Right renal cortex interstitium (tissue), 3 donors: ENCODE data around the gene SMOC1. TPM values are rescaled to one million over a fixed set of nuclear protein-coding genes. Genes with fewer than 3 reads are reported as not detected.

ENCODE experiments used
- DNase-seq, 3 donors: peaks; one replicate each; pipeline ENCODE4 v3.0.0-alpha.2; 2013; ENCODE audit warnings: low read depth in 3 of 3, low spot score in 2 of 3
- polyA plus RNA-seq, 3 donors: library from polyadenylated mRNA; unstranded; fragments of 120-200 nt; gene quantifications; one replicate each; pipeline ENCODE4 v1.2.1, GENCODE V29; 2013; ENCODE audit not compliant: insufficient read length in 3 of 3

The SMOC1 gene
- polyA plus RNA-seq, 3 donors, result 1.3 to 2.0 (median 1.7) TPM

DNA sequence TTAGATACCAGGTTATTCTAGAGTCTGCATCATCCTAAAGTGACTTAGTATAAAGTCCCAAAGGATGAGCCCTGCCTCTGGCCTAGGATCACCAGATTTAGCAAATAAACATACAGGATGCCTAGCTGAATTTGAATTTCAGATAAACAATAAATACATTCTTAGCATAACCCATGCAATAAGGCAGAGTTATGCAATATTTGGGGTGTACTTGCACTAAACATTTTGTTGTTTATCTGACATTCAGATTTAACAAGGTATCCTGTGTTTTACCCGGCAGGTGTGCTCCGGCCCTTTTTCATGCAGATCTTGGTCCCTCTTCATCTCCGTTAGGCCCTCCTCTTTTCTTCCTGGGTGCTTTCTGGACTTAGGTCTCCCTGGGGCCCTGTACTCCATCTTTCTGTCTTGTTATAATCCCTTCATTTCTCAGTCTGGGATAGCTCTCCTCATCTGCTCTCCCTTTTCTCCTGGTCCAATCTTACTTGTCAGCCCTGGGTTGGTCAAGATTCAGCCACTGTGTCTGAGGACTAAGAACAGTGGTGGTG, 18.1 kb upstream of the SMOC1 start:
- no peak for DNase-seq

DNA sequence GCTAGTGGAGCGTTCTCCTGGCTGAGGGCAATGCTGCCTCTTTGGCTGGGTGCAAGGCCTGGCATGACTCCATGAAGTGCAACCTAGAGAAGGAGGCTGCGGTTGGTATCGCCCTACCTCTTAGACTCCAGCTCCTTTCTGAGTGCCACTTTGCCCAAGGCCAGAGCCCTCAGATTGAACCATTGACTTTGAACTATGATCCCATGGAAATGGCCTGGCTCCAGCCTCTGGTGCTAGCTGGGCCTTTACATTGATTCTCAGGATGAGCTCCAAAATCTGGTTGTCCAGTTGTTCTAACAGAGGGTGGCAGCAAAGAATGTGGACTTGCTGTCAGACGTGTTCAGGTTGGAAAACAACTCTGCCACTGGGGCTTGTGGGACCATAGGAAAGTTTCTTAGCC, 16.1 kb upstream of the SMOC1 start:
- DNase-seq, result no peak

DNA sequence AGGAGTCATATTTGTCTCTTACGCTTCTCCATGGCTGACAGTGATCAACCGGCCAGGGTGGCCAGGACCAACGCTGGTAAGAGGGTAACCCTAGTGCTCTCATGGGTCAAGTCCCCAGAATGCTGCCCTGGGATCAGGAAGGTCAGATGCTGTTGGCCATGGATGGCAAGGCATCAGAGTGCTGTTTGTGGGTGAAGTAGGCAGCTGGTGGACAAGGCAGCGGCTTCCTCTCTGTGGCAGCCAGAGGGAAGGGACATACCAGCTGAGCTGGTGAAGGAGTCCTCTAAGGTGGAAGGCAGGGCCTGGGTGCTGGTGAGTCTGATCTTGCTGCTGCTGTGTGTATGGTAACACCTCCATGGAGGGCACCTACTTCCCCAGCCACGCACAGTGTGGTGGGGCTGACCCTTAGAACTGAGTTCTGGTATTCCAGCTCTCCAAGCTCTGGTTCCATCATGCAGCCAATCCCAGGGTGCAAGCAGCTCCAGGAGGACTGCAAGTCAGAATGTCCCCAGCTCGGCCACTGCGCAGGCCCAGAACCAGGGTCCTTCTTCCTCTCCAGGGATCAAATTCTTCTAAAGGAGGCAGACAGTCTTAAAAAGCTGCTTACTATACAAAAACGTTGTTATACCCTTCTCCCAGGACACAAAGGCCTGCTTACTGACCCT, 13.4 kb upstream of the SMOC1 start:
- DNase-seq, result no peak

DNA sequence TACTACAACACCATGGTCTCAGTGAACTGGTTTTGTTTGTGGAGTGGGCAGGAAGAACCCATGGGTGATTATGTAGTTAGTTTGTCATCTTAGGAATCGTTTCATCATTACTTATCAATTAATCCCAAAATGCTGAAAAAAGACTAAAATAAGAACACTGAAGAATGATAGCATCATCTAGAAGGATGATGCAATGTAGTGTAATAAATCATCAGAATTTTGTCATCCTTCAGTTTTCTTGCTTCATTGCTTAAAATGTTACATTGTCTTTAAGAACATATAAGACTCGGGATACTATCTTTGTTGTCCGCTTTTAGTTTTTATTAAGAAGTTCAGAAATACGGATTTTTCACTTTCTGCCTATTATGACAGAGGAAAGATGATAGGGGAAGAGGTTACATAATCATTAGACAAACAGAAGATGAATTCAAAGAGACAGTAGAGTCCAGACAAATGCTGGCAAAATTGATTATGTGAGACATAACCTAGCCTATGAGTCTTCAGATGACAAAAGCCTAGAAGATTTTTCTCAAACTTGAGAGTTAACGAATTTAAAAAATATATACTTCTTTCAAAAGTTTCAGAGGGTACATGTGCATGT, 10.8 kb upstream of the SMOC1 start:
- no peak for DNase-seq

DNA sequence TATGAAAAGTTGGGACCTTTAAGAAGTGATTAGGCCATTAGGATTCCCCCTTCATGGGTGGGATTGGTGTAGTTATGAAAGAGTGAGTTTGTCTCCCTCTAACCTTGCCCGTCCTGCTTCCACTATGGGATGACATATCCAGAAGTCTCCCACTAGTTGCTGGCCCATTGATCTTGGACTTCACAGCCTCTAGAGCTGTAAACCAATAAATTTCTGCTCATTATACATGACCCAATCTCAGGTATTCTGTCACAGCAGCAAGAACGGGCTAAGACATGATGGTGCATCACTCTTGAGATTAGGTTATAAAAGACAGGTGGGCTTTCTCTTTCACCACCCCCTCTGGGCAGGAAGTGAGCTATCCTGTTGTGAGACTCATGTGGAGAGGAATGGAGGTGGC, 8.6 kb upstream of the SMOC1 start:
- no peak for DNase-seq

DNA sequence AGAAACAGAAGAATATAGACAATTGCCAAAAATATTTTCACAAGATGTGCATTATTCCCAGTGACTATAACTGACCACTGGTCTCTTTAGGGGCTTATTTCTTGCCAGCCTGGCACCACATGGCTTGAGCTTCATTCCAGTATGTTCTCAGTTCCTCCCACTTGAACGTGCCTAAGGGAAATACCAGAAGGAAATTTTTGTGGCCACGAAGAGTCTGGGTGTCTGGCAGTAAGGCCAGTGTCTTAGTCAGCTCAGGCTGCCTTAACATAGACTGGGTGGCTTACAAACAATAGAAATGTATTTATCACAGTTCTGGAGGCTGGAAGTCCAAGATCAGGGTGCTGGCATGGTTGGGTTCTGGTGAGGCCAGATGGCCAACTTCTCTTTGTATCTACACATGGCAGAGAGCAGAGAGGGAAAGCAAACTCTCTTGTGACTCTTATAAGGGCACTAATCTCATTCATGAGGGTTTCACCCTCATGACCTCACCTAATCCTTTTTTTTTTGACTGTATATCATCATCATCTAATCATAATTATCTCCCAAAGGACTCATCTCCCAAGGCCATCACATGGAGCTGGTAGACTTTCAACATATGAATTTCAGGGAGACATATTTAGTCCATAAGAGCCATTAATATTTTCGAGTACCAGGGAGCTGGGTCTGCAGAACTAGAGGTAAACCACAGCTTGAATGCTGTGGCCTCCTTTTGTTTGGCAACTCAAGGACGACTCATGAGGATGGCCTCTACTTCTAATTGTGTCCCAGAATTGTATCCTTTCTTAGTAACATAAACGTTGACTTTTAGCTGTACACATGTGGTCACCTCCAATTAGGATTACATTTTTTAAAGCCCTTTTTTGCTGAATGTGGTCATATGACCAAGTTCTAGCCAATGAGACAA, 5.1 kb upstream of the SMOC1 start:
- DNase-seq, result no peak

DNA sequence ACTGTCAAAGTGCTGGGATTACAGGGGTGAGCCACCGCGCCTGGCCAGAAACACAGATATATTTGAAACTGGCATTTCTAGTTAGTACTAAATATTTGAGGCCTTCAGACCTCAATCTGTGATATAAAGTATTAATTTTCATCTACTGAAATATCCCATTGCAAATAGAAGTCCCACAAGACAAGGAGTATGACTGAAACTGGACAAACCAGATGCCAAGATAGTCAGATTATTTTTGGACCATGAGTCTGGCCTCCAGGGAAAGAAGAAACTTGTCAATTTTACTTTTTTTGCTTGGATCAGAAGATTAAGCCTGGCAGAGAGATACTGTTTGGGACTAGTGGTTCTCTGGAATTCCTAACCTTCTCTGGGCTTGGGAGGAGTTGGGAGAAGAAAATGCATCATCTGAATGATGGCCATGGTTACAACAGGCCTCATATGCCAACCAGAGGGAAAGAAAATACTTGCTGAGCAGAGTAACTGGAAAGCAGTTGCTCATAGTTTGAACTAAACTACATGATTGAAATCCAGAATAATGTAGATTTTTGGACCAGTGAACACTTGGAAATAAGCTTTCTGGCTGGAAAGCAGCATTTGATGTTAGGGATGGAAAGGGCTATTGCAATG, 2.9 kb upstream of the SMOC1 start:
- DNase-seq, result no peak

DNA sequence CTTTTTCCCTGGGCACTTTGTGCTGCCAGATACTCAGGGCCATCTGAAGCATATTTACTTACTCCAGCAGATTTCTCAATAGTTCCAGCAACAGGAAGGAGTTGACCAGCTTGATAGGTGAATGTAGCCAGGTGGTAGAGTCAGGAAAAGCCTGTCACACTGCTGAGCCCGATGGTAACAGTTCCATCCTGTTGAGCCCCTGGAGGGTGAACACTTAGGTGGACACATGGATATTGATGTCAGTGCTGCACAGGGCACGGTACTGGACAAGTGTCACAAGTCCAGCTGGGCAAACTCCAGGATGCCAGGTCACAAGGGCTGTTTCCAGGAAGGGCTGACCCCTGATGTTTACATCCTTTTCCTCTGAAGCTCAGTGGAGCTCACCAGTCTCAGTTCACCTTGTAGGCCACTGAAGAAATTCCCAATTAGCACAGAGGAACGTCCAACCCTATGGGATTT, 2.3 kb upstream of the SMOC1 start:
- no peak for DNase-seq

DNA sequence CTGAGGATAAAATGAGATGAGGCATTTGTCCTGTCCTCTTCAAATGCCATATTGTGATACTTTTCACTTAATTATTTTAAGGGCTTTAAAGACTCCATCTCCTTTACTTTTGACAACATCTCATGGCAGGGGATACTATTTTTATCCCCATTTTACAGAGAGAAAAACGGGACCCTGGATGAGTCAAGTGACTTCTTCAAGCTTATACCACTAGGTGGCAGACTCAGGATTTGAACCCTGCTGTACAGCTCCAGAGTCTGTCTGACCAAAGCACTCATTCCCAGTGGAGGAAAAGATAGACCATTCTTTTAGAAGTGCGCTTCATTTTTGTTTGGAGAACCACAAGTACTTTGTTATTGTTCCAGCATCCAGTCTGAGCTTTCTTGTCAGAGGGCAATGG, 1.7 kb upstream of the SMOC1 start:
- no peak for DNase-seq

DNA sequence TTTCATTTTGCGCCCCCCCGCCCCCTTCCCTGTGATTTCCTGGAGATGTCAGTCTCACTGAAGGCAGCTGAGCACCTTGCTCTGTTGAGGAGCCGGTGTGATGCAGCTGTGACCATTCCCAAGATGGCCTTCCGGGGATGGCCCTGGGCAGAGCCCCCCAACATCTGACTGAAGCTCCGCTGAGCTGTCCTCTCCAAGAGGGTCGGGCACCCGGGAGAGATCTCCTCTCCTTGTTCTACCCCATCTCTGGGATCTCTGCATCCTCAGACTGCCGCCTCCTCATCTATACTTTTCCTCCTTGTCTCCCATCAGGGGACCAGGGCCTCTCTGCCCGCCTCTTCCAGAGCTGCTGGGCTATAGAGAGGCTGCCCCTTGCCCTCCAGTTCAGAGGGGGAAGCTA, 965 bp upstream of the SMOC1 start:
- DNase-seq, result no peak

DNA sequence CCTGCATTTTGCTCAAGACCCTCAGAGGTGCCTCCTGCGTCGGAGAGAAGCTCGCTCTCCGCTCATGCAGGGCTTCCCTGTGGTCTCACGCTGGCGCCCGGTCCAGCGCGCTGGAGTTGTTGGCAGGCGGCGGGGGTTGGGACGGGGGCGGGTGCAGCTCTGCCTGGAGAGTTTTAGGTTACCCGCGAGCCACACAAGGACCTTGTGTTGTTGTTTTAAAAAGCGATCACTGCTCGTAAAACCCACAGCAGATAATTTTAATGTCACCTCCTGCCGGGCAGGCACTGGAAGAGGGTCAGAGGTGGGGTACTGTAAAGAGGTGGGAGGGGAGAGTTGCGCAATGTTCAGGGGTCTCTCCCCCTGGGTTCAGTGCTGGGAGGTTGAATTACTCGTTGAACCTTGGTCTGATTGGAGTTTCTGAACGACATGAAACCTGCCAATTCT, 850 bp downstream of the SMOC1 start:
- DNase-seq, result no peak

DNA sequence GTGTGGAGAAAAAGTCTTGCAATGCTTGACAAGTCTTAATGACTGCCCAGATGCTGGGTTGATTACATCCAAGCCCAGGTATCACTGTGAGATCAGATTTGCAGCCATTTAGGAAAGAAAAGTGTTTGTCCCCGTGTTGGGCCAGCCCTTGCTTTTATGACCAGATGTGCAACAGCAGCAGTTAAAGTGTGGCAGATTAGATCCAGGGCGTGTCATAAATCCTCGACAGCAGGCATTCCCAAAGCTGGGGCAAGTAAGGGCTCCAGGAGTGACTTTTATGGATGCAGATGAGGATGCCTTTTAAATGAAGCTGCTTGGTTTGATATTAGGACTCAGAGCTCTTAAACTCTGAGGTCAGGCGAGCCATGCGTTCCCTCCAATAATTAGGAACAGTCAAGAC, 1.7 kb downstream of the SMOC1 start:
- no peak for DNase-seq

DNA sequence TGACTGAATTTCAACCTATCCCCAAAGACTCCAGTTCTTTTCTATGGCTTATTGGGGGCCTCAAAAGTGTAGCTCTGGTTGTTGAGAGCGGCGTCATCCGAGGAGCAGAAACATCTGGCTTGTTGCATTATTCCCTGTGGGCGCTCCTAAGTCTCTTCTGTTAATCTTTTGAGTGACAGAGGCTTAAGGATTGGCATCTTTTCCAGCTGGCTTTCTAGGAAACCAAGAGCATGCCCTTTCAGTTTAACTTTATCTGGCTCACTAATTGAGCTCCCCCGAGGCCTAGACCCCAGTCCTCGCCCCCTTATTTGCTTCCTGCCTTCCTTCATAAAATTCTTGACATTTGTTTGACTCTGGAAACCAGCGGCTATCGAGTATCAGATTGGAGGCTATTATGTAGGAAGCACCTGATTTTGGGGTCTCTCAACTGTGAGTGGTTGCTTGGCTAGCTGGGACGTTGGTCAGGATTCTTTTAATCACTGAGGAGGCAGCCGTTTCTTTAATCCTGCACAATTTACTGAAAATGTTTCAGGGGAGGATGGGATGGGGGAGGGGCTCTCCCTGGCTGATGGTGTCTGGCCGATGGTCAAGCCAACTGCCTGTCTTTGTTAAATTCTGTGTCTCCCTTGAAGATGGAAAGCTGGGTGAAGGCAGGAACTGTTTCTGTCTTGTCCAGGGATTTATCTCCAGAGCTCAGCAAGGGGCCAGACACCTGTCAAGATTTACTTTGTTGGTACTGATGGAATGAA, 3.1 kb downstream of the SMOC1 start:
- DNase-seq, result no peak

DNA sequence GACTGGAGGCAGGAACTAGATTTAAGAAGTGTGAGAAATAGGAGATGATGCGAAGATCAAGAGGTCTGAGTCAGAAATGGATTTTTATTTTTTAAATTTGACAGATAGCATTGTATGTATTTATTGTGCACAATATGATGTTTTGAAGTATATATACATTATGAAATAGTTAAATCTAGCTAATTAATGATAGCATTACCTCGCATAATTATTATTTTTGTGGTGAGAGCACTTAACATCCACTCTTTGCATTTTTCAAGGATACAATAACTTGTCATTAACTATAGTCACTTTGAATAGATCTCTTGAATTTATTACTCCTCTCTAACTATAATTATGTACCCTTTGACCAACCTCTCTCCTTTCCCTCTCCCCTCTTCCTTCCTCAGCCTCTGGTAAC, 3.7 kb downstream of the SMOC1 start:
- DNase-seq, result no peak

DNA sequence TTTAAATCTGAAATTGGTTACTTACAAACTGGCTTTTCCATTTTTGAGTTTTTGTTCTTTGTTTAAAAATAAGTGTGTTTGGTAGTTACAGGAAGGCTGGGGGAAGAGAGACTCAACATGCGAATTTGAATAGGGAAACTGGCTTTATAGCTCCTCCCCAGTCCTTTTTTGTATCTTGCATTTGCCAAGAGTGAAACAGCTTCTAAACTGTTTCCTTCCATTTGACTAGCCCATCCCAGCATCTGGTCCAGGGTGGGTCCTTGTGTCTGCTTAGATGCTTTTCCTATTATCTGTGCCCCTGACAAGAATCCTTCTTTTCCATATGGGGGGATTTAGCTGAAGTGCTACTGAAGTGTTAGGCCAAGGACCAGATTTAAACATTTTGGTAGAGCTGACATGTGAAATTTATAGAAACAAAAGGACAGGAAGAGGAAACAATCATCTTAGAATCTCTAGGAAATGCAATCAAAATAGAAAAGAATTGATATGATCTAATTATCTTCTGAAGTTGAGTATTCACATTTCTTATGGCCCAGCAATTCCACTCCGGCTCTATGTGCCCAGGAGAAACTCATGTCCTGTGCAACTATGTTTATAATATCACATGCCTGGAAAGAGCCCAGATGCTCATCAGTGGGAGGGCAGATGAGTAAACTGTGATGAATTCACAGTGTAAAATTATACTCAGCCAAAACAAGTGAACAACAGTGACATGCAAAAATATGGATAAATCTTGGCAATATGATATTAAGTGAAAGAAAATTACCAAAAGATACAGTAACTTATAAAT, 7.4 kb downstream of the SMOC1 start:
- no peak for DNase-seq

DNA sequence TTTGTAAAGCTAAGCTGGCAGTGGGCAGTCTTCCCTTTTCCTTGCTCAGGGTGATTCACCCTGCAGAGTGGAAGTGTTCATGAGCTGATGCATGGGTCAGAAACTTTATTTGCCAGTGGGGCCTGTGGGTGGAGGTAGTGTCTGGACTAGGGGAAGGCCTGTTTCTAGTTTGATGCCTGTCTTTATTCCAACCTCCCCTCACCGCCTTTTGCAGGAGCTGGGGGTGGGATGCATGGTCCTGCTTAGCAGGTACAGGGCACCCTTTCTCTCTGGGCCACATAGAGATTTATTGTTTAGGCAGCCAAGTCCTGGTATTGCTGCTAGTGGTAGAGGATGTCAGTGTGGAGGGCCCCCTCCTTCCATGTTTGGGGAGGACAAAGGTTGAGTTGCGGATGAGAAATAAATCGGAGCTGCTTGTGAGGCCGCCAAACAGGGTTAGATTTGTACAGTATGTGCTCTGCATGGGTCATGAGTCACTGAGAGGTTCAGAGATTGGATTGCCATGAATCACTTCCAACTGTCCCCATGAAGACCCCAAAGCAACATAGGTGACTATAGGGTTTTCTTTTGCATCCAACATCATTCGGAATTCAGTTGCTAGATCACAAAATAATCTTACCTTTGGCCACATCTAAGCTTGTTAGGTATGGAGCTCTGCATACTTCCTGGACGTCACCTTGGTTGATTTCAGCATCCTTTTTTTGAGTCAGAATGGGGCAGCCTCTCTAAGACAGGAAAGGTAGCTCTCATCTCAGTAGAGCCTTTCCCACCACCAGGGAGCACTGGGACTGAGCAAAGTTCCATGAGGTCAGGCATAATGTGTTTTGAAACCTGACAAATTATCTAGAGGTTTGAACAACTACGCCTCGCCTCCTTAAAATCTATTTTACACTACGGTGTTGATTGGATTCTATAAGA, 8.8 kb downstream of the SMOC1 start:
- DNase-seq, result no peak

DNA sequence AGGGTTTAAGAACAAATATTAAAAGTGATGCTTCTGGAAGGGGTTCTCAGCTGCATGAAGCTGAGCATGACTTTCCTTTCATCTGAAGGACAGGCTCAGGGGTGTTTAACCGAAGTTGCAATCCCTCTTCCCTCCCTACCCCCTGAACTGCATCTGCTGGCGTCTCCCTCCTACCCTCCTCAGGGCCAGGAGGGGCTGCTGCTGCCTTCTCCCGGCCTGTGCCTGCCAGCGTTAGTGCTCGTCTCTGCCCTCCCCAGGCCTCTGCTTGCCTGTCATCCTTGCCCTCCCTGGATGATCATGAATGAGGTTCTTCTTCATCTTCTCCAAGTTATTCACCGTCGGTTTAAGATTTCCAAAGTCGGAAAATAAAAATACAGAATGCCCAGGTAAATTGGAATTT, 12.2 kb downstream of the SMOC1 start:
- DNase-seq, result no peak

DNA sequence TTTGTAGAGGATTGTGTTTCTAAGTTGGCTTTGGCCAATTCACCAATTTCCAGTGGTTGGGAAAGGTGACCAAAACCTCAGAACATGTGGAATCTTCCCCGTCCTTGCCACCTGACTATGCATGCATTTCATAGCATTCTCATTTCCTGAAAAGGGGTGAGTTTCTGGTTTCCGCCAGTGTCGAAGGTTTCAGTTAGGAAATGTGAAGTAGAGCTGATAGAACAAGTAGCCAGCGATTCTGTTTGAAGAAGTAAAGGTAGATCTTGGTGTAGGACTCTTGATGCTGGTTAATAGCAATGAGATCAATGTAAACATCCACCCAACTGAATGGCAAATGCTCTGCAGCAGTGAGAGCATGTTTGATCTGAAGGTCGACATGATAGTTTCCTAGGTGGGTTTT, 15.9 kb downstream of the SMOC1 start:
- DNase-seq, result no peak
